Fibroblast of pulmonary artery (primary cell): ENCODE results near the gene PROB1.

Experiments used
- DNase-seq: peaks from one replicate; pipeline ENCODE4 v3.0.0-alpha.2; 2010; ENCODE audit warnings: low read depth
- H3K4me3 ChIP-seq: replicated peaks from 2 replicates; pipeline ENCODE4 v1.5.1; 2011; ENCODE audit warnings: low read depth, mild to moderate bottlenecking, control low read depth, low read length, moderate library complexity
- TF ChIP-seq, protein P1 (sequence below): IDR thresholded peaks from 2 replicates; pipeline ENCODE4 v1.5.1; 2011; ENCODE audit warnings: mild to moderate bottlenecking, control low read depth, low read length, inconsistent platforms; ENCODE audit errors: missing control alignments

PROB1 gene

DNA sequence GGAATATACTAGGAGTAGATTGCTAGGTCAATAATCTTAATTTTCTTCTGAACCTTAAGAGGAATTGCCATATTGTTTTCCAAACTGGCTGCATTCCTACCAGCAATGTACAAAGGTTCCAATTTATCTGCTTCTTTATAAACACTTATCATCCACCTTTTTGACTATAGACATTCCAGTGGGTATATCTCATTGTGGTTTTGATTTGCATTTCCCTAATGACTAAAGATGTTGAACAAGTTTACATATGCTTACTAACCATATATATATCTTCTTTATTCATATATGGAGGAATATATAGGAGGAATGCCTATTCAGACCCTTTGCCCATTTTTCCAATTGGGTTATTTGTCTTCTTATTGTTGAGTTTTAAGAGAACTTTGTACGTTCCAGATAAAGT lies 36.8 kb upstream of the PROB1 start:
- TF ChIP-seq, protein P1, sequence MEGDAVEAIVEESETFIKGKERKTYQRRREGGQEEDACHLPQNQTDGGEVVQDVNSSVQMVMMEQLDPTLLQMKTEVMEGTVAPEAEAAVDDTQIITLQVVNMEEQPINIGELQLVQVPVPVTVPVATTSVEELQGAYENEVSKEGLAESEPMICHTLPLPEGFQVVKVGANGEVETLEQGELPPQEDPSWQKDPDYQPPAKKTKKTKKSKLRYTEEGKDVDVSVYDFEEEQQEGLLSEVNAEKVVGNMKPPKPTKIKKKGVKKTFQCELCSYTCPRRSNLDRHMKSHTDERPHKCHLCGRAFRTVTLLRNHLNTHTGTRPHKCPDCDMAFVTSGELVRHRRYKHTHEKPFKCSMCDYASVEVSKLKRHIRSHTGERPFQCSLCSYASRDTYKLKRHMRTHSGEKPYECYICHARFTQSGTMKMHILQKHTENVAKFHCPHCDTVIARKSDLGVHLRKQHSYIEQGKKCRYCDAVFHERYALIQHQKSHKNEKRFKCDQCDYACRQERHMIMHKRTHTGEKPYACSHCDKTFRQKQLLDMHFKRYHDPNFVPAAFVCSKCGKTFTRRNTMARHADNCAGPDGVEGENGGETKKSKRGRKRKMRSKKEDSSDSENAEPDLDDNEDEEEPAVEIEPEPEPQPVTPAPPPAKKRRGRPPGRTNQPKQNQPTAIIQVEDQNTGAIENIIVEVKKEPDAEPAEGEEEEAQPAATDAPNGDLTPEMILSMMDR, result no peak
- DNase-seq, result no peak
- H3K4me3 ChIP-seq, result no peak overlapping the region

DNA sequence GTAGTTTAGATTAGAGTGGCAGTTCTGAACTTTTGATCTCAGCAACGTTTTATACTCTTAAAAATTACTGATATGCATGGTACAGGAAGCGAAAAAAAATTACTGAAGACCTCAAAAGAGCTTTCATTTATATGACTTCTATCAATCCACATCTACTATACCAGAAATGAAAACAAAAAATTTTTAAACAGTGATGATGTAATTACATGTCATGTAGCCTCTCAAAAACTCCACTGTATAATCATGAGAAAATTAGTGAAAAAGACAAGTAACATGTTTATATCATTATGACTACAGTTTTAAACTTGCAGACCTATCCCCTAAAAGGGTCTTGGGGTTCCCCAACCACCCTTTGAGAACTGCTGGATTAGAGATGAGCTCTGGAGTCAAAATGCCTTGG lies 35.1 kb upstream of the PROB1 start:
- TF ChIP-seq, protein P1, result no peak
- DNase-seq, result no peak
- H3K4me3 ChIP-seq, result no peak overlapping the region

GRCh38 chr5:139426203-139426885 lies 31.4 kb upstream of the PROB1 start:
- TF ChIP-seq, protein P1, result no peak
- peak; percentile 28 for DNase-seq
- H3K4me3 ChIP-seq, result no peak overlapping the region

GRCh38 chr5:139425497-139425896 lies 30.6 kb upstream of the PROB1 start:
- TF ChIP-seq, protein P1, result no peak
- DNase-seq, result no peak
- no peak overlapping the region for H3K4me3 ChIP-seq

DNA sequence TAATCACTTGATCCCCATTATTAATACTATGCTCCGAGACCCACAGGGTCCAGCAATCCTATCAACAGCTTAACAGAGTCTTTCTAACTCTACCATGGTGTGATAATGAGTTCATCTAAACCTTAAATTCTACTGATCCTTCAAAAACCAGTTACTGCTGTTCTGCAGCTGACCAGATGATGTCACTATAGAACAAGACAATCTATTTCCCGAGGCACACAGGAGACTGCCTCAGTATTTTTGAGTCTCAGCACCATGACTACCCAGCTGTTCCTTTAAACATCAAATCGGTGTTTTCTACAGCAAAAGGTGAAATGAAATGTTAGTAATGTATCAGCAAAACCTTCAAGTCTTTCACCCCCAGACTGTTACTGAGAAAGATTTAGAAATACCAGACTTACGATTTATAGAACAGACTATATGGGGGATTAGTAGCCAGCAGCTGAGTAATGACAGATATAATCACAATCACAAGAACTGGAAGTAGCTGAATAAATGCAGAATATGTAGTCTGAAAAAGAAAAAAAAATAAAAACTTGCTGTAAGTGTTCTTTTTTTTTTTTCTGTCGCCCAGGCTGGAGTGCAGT lies 27.5 kb upstream of the PROB1 start:
- TF ChIP-seq, protein P1, result peak; percentile 94
- peak; percentile 86 for DNase-seq
- no peak overlapping the region for H3K4me3 ChIP-seq

DNA sequence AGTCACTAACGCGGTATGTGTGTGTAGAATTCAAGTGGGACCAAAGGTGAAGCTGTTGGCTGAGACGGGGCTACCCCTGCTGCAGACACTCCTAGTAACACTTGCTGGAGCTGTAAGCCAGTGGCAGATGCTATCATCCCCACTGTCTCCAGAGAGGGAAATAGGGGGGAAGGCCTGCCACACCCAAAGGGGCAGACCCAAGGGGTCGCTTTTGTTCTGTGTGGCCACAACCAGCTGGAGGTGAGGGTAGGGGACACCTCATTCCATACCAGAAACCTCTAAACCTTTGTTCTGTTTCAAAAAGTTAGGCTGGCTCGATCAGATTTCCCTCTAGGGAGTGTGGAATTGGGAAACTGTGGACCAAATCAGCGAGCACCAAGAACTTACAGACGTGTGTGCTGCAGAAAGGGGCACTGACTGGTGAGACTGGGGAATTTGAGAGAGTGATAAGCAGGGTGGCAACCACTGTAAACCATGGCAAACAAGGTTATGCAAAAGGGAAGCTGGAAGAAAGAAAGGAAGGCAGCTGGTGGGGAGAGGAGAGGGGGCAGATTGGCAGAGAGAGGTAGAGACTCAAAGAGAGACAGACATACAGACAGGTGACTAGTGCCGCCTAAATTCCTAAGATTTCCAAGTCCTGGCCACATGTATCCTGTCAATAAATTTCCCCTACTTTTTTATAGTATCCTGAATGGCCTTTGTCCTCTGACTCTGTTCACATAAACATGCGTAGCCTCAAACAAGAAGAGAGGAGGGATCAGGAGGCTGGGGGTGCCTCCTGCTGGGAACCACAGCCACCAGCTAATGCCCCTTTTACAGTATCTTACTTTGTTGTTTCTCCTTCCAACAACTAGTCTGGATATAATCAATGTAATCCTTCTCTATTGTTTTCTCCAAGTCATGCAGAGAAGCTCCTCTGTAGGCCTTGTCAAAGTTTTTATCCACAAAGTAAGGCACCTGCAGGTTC lies 24.6 kb upstream of the PROB1 start:
- TF ChIP-seq, protein P1, result no peak
- H3K4me3 ChIP-seq, result no peak overlapping the region
- DNase-seq, result no peak
